Parathyroid adenoma (tissue), 2 donors: Measurements from ENCODE around the gene TSPOAP1.

ENCODE experiments used
- H2AFZ ChIP-seq: fragments of 300-600 bp; sonication (generic); one replicate; pipeline ENCODE4 v1.7.0; 2017; ENCODE audit warnings: antibody characterized with exemption, mild to moderate bottlenecking
- H3K27ac ChIP-seq: fragments of 300-600 bp; sonication (generic); one replicate; pipeline ENCODE4 v1.7.0; 2017
- H3K27me3 ChIP-seq: fragments of 300-600 bp; sonication (generic); one replicate; pipeline ENCODE4 v1.7.0; 2017; ENCODE audit warnings: low read length; ENCODE audit not compliant: control insufficient read depth, insufficient read depth
- H3K36me3 ChIP-seq: fragments of 300-600 bp; sonication (generic); one replicate; pipeline ENCODE4 v1.7.0; 2017; ENCODE audit warnings: low read length; ENCODE audit not compliant: control insufficient read depth, insufficient read depth
- H3K4me1 ChIP-seq: fragments of 300-600 bp; sonication (generic); one replicate; pipeline ENCODE4 v1.7.0; 2017; ENCODE audit warnings: control low read depth
- H3K4me2 ChIP-seq: fragments of 300-600 bp; sonication (generic); one replicate; pipeline ENCODE4 v1.7.0; 2017; ENCODE audit warnings: low read length
- H3K4me3 ChIP-seq: fragments of 300-600 bp; sonication (generic); one replicate; pipeline ENCODE4 v1.7.0; 2017; ENCODE audit warnings: low read depth, low read length
- H3K79me2 ChIP-seq: fragments of 300-600 bp; sonication (generic); one replicate; pipeline ENCODE4 v1.7.0; 2017; ENCODE audit warnings: control low read depth
- H3K9ac ChIP-seq: fragments of 300-600 bp; sonication (generic); one replicate; pipeline ENCODE4 v1.7.0; 2017; ENCODE audit warnings: mild to moderate bottlenecking
- H3K9me3 ChIP-seq: fragments of 300-600 bp; sonication (generic); one replicate; pipeline ENCODE4 v1.7.0; 2017; ENCODE audit warnings: low read length; ENCODE audit not compliant: control insufficient read depth
- TF ChIP-seq, protein P1 (sequence below): fragments of 300-600 bp; sonication (generic); IDR thresholded peaks from one replicate; pipeline ENCODE4 v1.7.0; 2017; ENCODE audit warnings: antibody characterized with exemption, mild to moderate bottlenecking
- donor health status: primary hyperparathyroidism.

The TSPOAP1 gene

DNA sequence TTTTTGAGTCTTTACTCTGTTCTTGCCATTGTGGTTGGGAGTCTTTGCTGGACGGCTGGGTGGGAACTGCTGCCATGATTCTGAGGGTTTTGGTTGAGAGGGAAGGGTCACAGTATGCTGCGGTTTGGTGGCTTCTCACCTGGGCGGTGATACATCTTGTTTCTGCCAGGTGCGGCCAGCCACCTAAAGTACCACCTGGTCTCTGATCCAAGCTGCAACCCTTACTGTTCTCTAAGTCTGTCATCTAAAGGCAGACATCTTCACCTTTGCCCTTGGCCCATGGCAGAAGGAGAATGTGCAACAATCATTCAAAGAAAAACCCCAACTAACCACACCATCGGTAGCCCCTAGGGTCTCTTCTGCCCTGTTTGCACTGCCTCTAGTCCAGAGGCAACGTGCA is 28.3 kb downstream of the TSPOAP1 start:
- no peak overlapping the region for H2AFZ ChIP-seq
- no peaks in the 10 kb centered on the region for H3K79me2 ChIP-seq
- H3K27me3 ChIP-seq: no peaks in the 10 kb centered on the region
- TF ChIP-seq, protein P1, sequence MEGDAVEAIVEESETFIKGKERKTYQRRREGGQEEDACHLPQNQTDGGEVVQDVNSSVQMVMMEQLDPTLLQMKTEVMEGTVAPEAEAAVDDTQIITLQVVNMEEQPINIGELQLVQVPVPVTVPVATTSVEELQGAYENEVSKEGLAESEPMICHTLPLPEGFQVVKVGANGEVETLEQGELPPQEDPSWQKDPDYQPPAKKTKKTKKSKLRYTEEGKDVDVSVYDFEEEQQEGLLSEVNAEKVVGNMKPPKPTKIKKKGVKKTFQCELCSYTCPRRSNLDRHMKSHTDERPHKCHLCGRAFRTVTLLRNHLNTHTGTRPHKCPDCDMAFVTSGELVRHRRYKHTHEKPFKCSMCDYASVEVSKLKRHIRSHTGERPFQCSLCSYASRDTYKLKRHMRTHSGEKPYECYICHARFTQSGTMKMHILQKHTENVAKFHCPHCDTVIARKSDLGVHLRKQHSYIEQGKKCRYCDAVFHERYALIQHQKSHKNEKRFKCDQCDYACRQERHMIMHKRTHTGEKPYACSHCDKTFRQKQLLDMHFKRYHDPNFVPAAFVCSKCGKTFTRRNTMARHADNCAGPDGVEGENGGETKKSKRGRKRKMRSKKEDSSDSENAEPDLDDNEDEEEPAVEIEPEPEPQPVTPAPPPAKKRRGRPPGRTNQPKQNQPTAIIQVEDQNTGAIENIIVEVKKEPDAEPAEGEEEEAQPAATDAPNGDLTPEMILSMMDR: no peak
- no peak overlapping the region for H3K4me3 ChIP-seq
- no peaks in the 10 kb centered on the region for H3K4me1 ChIP-seq
- no peak overlapping the region for H3K4me2 ChIP-seq
- no peaks in the 10 kb centered on the region for H3K9me3 ChIP-seq
- H3K9ac ChIP-seq: no peak overlapping the region
- H3K36me3 ChIP-seq: no peaks in the 10 kb centered on the region
- no peak overlapping the region for H3K27ac ChIP-seq

DNA sequence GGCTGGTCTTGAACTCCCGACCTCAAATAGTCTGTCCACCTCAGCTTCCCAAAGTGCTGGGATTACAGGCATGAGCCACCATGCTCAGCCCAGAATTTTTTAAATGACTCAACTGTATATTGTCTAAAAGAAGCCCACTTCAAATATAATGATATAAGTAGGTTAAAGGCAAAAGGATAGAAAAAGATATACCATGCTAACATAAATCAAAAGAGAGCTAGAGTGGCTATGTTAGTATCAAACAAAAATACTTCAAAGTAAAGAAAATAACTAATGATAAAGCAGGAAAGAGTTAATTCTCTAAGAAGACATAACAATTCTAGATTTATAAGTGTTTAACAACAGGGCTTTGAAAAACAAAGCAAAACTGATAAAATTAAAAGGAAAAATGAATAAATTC is 34.6 kb downstream of the TSPOAP1 start:
- H2AFZ ChIP-seq: no peak overlapping the region
- H3K4me2 ChIP-seq: no peak overlapping the region
- H3K9me3 ChIP-seq: no peaks in the 10 kb centered on the region
- no peak overlapping the region for H3K27ac ChIP-seq
- no peaks in the 10 kb centered on the region for H3K36me3 ChIP-seq
- no peaks in the 10 kb centered on the region for H3K79me2 ChIP-seq
- no peaks in the 10 kb centered on the region for H3K27me3 ChIP-seq
- H3K4me1 ChIP-seq: peaks cover 4% of the 10 kb centered on the region
- H3K9ac ChIP-seq: no peak overlapping the region
- no peak overlapping the region for H3K4me3 ChIP-seq
- TF ChIP-seq, protein P1: no peak

DNA sequence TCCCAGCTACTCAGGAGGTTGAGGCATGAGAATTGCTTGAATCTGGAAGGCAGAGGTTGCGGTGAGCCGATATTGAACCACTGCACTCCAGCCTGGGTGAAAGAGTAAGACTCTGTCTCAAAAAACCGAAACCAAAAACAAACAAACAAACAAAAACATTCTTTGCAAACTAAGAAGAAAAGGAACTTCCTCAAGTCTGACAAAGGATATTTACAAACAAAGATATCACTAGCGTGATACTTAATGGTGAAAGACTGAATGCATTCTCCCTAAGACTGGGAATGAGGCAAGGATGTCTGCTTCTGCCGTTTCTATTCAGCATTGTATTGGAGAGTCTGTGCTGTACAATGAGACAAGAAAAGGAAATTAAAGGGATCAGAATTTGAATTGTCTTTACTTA is 37.3 kb downstream of the TSPOAP1 start:
- Histone ChIP-seq H3K79me2 (no peaks in the 10 kb centered on the region), H3K4me2 (no peak overlapping the region), H3K36me3 (no peaks in the 10 kb centered on the region), H3K4me1 (peaks cover 4% of the 10 kb centered on the region), H3K9ac (no peak overlapping the region), H3K27me3 (no peaks in the 10 kb centered on the region), H3K27ac (no peak overlapping the region), H3K4me3 (no peak overlapping the region), H3K9me3 (no peaks in the 10 kb centered on the region), H2AFZ (no peak overlapping the region)
- TF ChIP-seq, protein P1: no peak

DNA sequence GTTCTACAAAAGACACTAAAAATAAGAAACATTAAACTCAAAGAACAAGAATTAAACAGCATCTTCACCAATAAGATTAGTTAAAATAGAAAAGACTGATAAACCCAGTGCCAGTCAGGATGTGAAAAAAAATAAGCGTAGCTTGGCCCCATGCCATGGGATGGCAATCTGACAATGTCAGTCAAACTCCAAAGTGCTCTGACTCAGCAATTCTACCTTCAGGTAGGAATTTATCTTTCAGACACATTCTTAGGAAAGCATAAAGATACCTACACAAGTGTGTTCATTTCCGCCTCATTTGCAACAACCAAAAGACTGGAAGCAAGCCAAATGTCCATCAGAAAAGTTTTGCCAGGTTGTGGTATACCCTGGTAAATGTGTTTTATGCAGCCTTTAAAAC is 38.7 kb downstream of the TSPOAP1 start:
- Histone ChIP-seq H3K4me1 (peaks cover 4% of the 10 kb centered on the region), H3K27me3 (no peaks in the 10 kb centered on the region), H2AFZ (no peak overlapping the region), H3K27ac (no peak overlapping the region), H3K36me3 (no peaks in the 10 kb centered on the region), H3K4me2 (no peak overlapping the region), H3K4me3 (no peak overlapping the region), H3K9me3 (no peaks in the 10 kb centered on the region), H3K9ac (no peak overlapping the region), H3K79me2 (no peaks in the 10 kb centered on the region)
- TF ChIP-seq, protein P1: no peak

DNA sequence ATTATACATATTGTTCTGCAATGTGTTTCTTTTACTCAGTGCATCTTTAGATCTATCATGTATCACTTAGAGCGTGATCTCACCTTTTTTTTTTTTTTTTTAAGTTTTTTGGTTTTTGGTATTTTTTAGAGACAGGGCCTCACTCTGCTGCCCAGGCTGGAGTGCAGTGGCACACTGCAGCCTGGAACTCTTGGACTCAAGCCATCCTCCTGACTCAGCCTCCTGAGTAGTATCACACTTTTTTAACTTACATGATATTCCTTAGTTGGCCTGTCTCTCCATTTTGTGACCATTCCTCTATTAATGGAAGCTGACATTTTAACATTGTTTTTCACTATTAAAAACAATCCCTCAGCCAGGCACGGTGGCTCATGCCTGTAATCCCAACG is 43.2 kb downstream of the TSPOAP1 start:
- Histone ChIP-seq H3K4me2 (no peak overlapping the region), H3K4me3 (no peak overlapping the region), H2AFZ (no peak overlapping the region), H3K79me2 (no peaks in the 10 kb centered on the region), H3K27ac (no peak overlapping the region), H3K36me3 (no peaks in the 10 kb centered on the region), H3K9ac (no peak overlapping the region), H3K27me3 (no peaks in the 10 kb centered on the region), H3K4me1 (peaks cover 4% of the 10 kb centered on the region), H3K9me3 (no peaks in the 10 kb centered on the region)
- TF ChIP-seq, protein P1: no peak
